Parathyroid adenoma (tissue), 2 donors: ENCODE data around the gene TM7SF2.
A peak's percentile ranks its signal among the peaks of the same experiment; 100 is the strongest.

Experiments used
- H2AFZ ChIP-seq: fragments of 300-600 bp; sonication (generic); one replicate; pipeline ENCODE4 v1.7.0; 2017; ENCODE audit warnings: antibody characterized with exemption, mild to moderate bottlenecking
- H3K27ac ChIP-seq: fragments of 300-600 bp; sonication (generic); one replicate; pipeline ENCODE4 v1.7.0; 2017
- H3K27me3 ChIP-seq: fragments of 300-600 bp; sonication (generic); one replicate; pipeline ENCODE4 v1.7.0; 2017; ENCODE audit warnings: low read length; ENCODE audit not compliant: control insufficient read depth, insufficient read depth
- H3K36me3 ChIP-seq: fragments of 300-600 bp; sonication (generic); one replicate; pipeline ENCODE4 v1.7.0; 2017; ENCODE audit warnings: low read length; ENCODE audit not compliant: control insufficient read depth, insufficient read depth
- H3K4me1 ChIP-seq: fragments of 300-600 bp; sonication (generic); one replicate; pipeline ENCODE4 v1.7.0; 2017; ENCODE audit warnings: control low read depth
- H3K4me2 ChIP-seq: fragments of 300-600 bp; sonication (generic); one replicate; pipeline ENCODE4 v1.7.0; 2017; ENCODE audit warnings: low read length
- H3K4me3 ChIP-seq: fragments of 300-600 bp; sonication (generic); one replicate; pipeline ENCODE4 v1.7.0; 2017; ENCODE audit warnings: low read depth, low read length
- H3K79me2 ChIP-seq: fragments of 300-600 bp; sonication (generic); one replicate; pipeline ENCODE4 v1.7.0; 2017; ENCODE audit warnings: control low read depth
- H3K9ac ChIP-seq: fragments of 300-600 bp; sonication (generic); one replicate; pipeline ENCODE4 v1.7.0; 2017; ENCODE audit warnings: mild to moderate bottlenecking
- H3K9me3 ChIP-seq: fragments of 300-600 bp; sonication (generic); one replicate; pipeline ENCODE4 v1.7.0; 2017; ENCODE audit warnings: low read length; ENCODE audit not compliant: control insufficient read depth
- TF ChIP-seq, protein P1 (sequence below): fragments of 300-600 bp; sonication (generic); IDR thresholded peaks from one replicate; pipeline ENCODE4 v1.7.0; 2017; ENCODE audit warnings: antibody characterized with exemption, mild to moderate bottlenecking
- donor health status: primary hyperparathyroidism.

TM7SF2 gene

GRCh38 chr11:65134240-65134951, 22.7 kb downstream of the TM7SF2 start, which contains the start of gene SYVN1:
SYVN1 (minus strand) TSS chr11:65134519; CDS start chr11:65133601, 918 bp downstream.
- H3K4me1 ChIP-seq: peaks cover 2% of the 10 kb centered on the region
- peak within 1 kb of the TSS; percentile 100 for H3K27ac ChIP-seq

DNA sequence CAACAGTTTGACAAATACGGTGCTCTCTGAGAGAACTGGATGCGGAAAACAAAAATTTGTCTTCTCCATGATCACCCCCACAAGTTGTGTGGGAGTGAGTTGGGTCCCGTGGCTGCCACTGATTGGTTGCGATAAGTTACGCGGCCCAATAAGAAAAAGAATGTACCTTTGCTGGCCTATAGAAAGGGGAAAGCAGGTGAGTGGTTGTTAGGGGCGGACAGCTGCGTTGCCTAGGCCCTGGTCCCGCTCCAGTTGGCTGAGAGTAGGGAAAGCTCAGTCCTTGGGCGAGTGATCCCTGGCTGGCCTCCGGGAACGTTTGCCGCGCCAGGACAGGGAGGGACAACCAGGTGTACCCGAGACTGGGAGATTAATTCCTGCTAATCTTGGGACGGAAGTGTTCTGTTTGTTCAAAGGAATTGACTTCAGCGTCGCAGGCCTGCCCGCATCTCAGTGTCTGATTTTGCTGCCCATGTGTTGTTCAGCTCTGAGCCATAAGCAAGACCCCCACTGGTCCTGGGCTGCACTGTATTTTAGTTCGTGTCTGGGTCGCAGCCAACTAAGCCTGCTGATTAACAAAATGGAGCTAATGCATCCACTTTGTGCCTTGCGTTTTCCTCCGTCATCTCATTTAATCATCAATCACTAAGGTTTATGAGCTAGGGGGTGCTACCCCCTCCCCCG, 23.4 kb downstream of the TM7SF2 start:
- no peaks in the 10 kb centered on the region for H3K27me3 ChIP-seq
- H3K79me2 ChIP-seq: peaks cover 10% of the 10 kb centered on the region
- no peaks in the 10 kb centered on the region for H3K36me3 ChIP-seq
- H3K4me2 ChIP-seq: peak overlapping the region; percentile 96
- H3K9me3 ChIP-seq: no peaks in the 10 kb centered on the region
- H3K4me3 ChIP-seq: peak overlapping the region; percentile 92
- peak overlapping the region; percentile 91 for H2AFZ ChIP-seq
- peaks cover 2% of the 10 kb centered on the region for H3K4me1 ChIP-seq
- peak overlapping the region; percentile 93 for H3K9ac ChIP-seq
- TF ChIP-seq, protein P1, sequence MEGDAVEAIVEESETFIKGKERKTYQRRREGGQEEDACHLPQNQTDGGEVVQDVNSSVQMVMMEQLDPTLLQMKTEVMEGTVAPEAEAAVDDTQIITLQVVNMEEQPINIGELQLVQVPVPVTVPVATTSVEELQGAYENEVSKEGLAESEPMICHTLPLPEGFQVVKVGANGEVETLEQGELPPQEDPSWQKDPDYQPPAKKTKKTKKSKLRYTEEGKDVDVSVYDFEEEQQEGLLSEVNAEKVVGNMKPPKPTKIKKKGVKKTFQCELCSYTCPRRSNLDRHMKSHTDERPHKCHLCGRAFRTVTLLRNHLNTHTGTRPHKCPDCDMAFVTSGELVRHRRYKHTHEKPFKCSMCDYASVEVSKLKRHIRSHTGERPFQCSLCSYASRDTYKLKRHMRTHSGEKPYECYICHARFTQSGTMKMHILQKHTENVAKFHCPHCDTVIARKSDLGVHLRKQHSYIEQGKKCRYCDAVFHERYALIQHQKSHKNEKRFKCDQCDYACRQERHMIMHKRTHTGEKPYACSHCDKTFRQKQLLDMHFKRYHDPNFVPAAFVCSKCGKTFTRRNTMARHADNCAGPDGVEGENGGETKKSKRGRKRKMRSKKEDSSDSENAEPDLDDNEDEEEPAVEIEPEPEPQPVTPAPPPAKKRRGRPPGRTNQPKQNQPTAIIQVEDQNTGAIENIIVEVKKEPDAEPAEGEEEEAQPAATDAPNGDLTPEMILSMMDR: no peak
- peak overlapping the region; percentile 100 for H3K27ac ChIP-seq

More at GRCh38 chr11:65134240-65134951, 22.7 kb downstream of the TM7SF2 start, which contains the start of gene SYVN1:
- Histone ChIP-seq H3K9me3 (no peaks in the 10 kb centered on the region), H2AFZ (peak within 1 kb of the TSS; percentile 91), H3K36me3 (no peaks in the 10 kb centered on the region), H3K79me2 (peaks cover 10% of the 10 kb centered on the region), H3K27me3 (no peaks in the 10 kb centered on the region), H3K4me2 (peak within 1 kb of the TSS; percentile 96), H3K9ac (peak within 1 kb of the TSS; percentile 93), H3K4me3 (peak within 1 kb of the TSS; percentile 92)
- TF ChIP-seq, protein P1: no peak

GRCh38 chr11:65135633-65136145, 24.0 kb downstream of the TM7SF2 start:
- peak overlapping the region; percentile 100 for H3K27ac ChIP-seq
- TF ChIP-seq, protein P1: no peak
- H3K9ac ChIP-seq: no peak overlapping the region
- peaks cover 2% of the 10 kb centered on the region for H3K4me1 ChIP-seq
- H2AFZ ChIP-seq: peak overlapping the region; percentile 91
- H3K27me3 ChIP-seq: no peaks in the 10 kb centered on the region
- H3K9me3 ChIP-seq: no peaks in the 10 kb centered on the region
- no peaks in the 10 kb centered on the region for H3K36me3 ChIP-seq
- peak overlapping the region; percentile 96 for H3K4me2 ChIP-seq
- H3K4me3 ChIP-seq: peak overlapping the region; percentile 92
- H3K79me2 ChIP-seq: peaks cover 10% of the 10 kb centered on the region

- Histone ChIP-seq H3K4me3 (no peak overlapping the region), H3K4me2 (no peak overlapping the region), H3K4me1 (peaks cover 2% of the 10 kb centered on the region), H3K79me2 (peaks cover 10% of the 10 kb centered on the region), H3K36me3 (no peaks in the 10 kb centered on the region), H3K9ac (no peak overlapping the region), H3K27me3 (no peaks in the 10 kb centered on the region), H3K9me3 (no peaks in the 10 kb centered on the region), H2AFZ (no peak overlapping the region), H3K27ac (no peak overlapping the region)
- TF ChIP-seq, protein P1: no peak
These were observed 24.9 kb downstream of the TM7SF2 start for GRCh38 chr11:65136515-65137096.
